RWPE1 (cell line): ENCODE data around the gene NDUFA5.
"Not testable (repeated sequence)": the region's sequence is repeated elsewhere in the genome, so short reads cannot be mapped to it uniquely, and the experiment has no call there.

ENCODE experiments used
- CTCF ChIA-PET: fragments of 350-600 bp; sonication (Branson Sonifier 250); formaldehyde crosslinking; extraction: SDS; loops from one replicate; lab custom pipeline; 2021; lab: Yijun Ruan, JAX
- POLR2A ChIA-PET: fragments of 400-600 bp; formaldehyde crosslinking; extraction: SDS; loops from one replicate; lab custom pipeline; 2020; ENCODE audit warnings: antibody characterized with exemption; ENCODE audit not compliant: low non-redundant PET; lab: Yijun Ruan, JAX
- DNase-seq: peaks from one replicate; pipeline ENCODE4 v3.0.0; 2012; ENCODE audit warnings: low spot score
- H3K27ac ChIP-seq: fragments of 450-650 bp; 2 replicates; pipeline ENCODE4 v1.5.1; 2017
- TF ChIP-seq, protein P1 (sequence below): fragments of 450-650 bp; conservative IDR thresholded peaks from 2 replicates; pipeline ENCODE4 v1.5.1; 2017; ENCODE audit warnings: low read depth, mild to moderate bottlenecking

Gene NDUFA5

DNA sequence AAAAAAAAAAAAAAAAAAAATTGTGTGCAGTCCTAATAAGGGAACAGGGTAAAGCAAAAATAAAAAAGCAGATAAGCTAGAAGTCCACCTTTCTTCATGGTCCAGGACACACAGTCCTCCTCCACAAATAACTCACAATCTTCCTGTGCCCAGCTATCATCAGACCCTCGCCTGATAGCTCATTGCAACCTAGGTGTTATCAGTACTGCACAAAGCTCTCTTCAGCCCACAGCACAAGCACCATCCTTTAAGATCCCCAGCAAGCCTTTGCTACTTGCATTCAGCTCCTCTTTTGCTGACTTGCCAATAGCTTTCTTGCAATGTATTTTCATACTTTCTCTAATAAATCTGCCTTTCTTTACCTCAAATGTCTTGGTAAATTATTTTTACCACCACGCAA is 5.0 kb downstream of the NDUFA5 start:
- TF ChIP-seq, protein P1, sequence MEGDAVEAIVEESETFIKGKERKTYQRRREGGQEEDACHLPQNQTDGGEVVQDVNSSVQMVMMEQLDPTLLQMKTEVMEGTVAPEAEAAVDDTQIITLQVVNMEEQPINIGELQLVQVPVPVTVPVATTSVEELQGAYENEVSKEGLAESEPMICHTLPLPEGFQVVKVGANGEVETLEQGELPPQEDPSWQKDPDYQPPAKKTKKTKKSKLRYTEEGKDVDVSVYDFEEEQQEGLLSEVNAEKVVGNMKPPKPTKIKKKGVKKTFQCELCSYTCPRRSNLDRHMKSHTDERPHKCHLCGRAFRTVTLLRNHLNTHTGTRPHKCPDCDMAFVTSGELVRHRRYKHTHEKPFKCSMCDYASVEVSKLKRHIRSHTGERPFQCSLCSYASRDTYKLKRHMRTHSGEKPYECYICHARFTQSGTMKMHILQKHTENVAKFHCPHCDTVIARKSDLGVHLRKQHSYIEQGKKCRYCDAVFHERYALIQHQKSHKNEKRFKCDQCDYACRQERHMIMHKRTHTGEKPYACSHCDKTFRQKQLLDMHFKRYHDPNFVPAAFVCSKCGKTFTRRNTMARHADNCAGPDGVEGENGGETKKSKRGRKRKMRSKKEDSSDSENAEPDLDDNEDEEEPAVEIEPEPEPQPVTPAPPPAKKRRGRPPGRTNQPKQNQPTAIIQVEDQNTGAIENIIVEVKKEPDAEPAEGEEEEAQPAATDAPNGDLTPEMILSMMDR: no peak
- DNase-seq: no peak
- ChIA-PET POLR2A (no interaction called here), CTCF (no interaction called here)
- H3K27ac ChIP-seq: no peak overlapping the region

DNA sequence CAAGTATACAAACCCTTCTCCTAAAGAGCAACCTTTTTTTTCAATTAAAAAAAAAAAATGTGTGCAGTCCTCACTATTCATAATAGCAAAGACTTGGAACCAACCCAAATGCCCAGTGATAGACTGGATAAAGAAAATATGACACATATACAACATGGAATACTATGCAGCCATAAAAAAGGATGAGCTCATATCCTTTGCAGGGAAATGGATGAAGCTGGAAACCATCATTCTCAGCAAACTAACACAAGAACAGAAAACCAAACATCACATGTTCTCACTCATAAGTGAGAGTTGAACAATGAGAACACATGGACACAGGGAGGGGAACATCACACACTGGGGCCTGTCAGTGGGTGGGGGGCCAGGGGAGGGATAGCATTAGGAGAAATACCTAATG is 5.5 kb downstream of the NDUFA5 start:
- POLR2A ChIA-PET, H3K27ac ChIP-seq, DNase-seq, CTCF ChIA-PET: not testable (repeated sequence)

DNA sequence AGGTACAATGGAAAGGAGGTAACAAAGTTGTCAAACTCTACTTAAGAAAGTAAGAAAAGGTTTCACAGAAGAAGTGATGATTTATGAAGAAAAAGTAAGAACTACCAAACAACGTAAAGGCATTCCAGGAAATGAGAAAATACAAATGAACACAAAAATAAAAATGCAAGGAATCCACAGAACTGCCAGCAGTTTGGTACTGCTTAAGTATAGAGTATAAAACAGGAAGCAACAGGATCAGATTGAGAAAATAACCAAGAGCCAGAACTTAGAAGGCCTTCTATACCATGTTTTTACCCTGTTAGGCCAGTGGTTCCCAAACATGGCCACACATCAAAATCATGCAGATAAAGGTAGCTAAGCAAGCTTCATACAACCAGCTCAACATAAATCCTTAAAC is 9.2 kb downstream of the NDUFA5 start:
- CTCF ChIA-PET: no interaction called here
- POLR2A ChIA-PET: no interaction called here
- DNase-seq: no peak
- no peak overlapping the region for H3K27ac ChIP-seq
- TF ChIP-seq, protein P1: no peak

DNA sequence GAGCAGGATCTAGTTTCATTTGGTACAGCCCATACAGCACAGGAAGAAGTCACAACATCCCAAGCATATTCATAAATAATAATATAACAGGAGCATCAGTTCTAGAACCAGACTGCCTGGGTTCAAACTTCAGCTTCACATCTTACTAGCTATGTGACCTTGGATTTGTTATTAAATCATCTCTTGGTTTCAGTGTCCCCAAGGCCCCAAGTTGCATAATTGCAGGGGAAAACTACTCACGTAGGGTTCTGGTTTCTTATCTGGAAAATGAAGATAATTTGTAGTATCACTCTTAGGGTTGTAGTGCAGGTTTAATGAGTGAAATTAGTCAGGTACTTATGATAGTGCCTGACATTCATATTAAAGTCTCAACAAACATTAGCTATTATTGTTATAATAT is 17.7 kb downstream of the NDUFA5 start:
- POLR2A ChIA-PET: no interaction called here
- TF ChIP-seq, protein P1: no peak
- no peak overlapping the region for H3K27ac ChIP-seq
- no peak for DNase-seq
- CTCF ChIA-PET: interaction anchor here (0.5 kb wide), 1 partner anchor 39 kb away, joined by 3 read pairs; no protein-coding TSS in a partner anchor

DNA sequence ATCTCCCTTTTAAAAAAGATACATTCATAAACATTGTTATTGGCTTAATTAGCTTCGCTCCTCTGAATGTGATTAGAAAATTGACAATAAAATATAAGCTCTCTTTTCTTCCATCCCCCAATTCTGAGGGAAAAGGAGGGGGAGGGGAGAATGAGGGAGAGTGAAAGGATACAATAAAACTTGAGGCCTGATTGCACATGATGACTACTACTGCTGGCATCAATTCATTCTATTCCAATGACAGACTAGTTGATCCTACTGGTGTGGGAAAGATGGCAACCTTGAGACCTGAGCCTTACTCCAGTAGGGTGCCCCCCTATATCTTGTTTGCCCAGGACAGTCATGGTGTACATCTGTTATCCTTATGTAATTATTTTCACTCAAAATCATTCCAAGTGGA is 18.7 kb downstream of the NDUFA5 start:
- no peak overlapping the region for H3K27ac ChIP-seq
- no peak for DNase-seq
- POLR2A ChIA-PET: no interaction called here
- TF ChIP-seq, protein P1: no peak
- CTCF ChIA-PET: no interaction called here

DNA sequence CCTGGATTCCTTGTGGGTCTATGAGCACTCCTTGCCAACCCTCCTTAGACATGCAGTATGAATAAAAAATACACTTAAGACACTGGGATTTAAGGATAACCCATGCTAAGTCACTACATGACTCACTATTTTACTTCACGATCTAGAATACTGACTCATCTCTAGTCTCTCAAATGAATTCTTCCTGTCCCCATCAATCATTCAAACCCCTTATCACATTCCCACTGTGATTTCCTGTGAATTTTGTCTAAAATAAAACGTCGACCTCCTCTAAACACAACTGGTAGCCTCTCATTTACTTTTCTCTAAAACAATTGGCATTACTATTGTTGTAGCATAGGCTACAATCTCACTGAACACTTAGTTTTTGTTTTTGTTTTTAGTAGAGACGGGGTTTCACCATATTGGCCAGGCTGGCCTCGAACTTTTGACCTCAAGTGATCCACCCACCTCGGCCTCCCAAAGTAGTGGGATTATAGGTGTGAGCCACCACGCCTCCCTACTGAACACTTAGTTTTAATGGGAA is 19.4 kb downstream of the NDUFA5 start:
- H3K27ac ChIP-seq: no peak overlapping the region
- CTCF ChIA-PET: interaction anchor here (0.7 kb wide), 2 partner anchors 119 to 242 kb away, joined by 4 to 7 read pairs; no protein-coding TSS in a partner anchor

DNA sequence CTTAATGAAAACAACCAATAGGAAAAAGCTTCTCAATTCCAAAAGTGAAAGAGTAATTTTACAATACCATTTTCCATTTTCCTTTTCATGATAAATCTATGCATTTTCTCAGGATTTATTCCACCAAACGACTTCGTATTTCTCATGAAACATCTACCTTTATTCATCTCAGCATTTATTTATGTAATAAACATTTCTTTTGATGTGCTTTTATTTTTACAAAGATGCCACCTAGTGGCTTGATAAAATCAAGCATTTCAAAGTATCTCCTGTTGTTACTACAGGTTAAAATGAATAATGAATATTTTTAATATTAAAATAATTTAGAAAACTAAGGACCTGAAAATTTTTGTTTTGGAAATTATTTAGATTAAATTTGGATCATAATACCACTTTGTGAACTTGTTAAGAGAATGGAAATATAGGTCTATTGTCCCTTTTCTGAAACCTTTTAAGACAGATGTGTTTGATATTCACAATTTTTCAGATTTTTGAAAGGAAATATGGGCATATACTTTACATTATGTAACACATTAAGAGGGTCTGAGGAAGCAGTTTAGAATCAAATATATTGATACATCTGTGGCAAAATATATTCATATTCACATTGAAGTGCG is 20.5 kb downstream of the NDUFA5 start:
- ChIA-PET POLR2A (no interaction called here), CTCF (interaction anchor here (0.6 to 1.0 kb wide), 2 partner anchors 14 to 16 kb away, joined by 3 to 6 read pairs; no protein-coding TSS in a partner anchor)
- TF ChIP-seq, protein P1: peak; percentile 72; the same call in 1 of the 2 replicates
- DNase-seq: no peak
- H3K27ac ChIP-seq: no peak overlapping the region

More for the DNA sequence above, 19.4 kb downstream of the NDUFA5 start:
- POLR2A ChIA-PET: no interaction called here
- DNase-seq: peak; percentile 64
- TF ChIP-seq, protein P1: no peak
